ENCODE results near the gene CASS4. TPM values are rescaled to one million over a fixed set of nuclear protein-coding genes. Genes with fewer than 3 reads are reported as not detected.

Gene CASS4
- total RNA-seq, 1 experiment from 2014 or later = 0.17 TPM

GRCh38 chr20:56451056-56451765, 39.2 kb downstream of the CASS4 start:
- Histone ChIP-seq H3K79me2 (ENCODE audit: insufficient read depth, low read length) (no peaks in the 10 kb centered on the region), H3K27ac (ENCODE audit: low read depth, low read length) (no peak overlapping the region), H2AFZ (ENCODE audit: low read depth, low read length, poor library complexity, severe bottlenecking) (no peak overlapping the region), H3K4me2 (ENCODE audit: low read length) (no peak overlapping the region), H3K4me3 (replicated peaks in 1 of 2; ENCODE audit: low read depth in 1 of 2, low read length in 2 of 2) (no peak overlapping the region), H3K9me3 (ENCODE audit: control insufficient read depth in 1 of 2, insufficient read depth in 1 of 2, low read depth in 1 of 2, low read length in 2 of 2) (no peaks in the 10 kb centered on the region), H3K4me1 (ENCODE audit: control insufficient read depth in 1 of 2, insufficient read depth in 2 of 2, low read length in 2 of 2) (no peaks in the 10 kb centered on the region), H3K36me3 (ENCODE audit: control insufficient read depth in 1 of 2, insufficient read depth in 2 of 2, low read length in 2 of 2) (no peaks in the 10 kb centered on the region), H3K27me3 (ENCODE audit: insufficient read depth, low read length) (no peaks in the 10 kb centered on the region), H3K9me2 (ENCODE audit: insufficient read depth) (no peaks in the 10 kb centered on the region), H3K9ac (ENCODE audit: low read length) (no peak overlapping the region), H4K20me1 (ENCODE audit: insufficient read depth) (no peaks in the 10 kb centered on the region)
- intact Hi-C loops (cut with micrococcal nuclease) = no loop called here
- ATAC-seq (no peak), DNase-seq (ENCODE audit: low read depth, low spot score) (no peak)
- no peak for TF ChIP-seq ZBTB33 (IDR thresholded peaks at IDR 0.05; ENCODE audit: extremely low read depth, insufficient replicate concordance, low read length)
- no peak for TF ChIP-seq EGR1 (IDR thresholded peaks at IDR 0.05; ENCODE audit: low read depth)
- TF ChIP-seq ATF3 (IDR thresholded peaks at IDR 0.05) = no peak
- TF ChIP-seq POLR2A (IDR thresholded peaks at IDR 0.05; ENCODE audit: borderline replicate concordance, extremely low read depth, insufficient read depth, insufficient read length) = no peak
- TF ChIP-seq EZH2phosphoT487 (IDR thresholded peaks at IDR 0.05; ENCODE audit: borderline replicate concordance) = no peak
- TF ChIP-seq ZFX (IDR thresholded peaks at IDR 0.05) = no peak
- no peak for TF ChIP-seq JUND (IDR thresholded peaks at IDR 0.05)
- no peak for TF ChIP-seq SIN3A (IDR thresholded peaks at IDR 0.05; ENCODE audit: low read depth)
- no peak for TF ChIP-seq TCF7L2 (IDR thresholded peaks at IDR 0.05; ENCODE audit: borderline replicate concordance, extremely low read depth, insufficient read depth, insufficient read length)
- no peak for TF ChIP-seq SRF (IDR thresholded peaks at IDR 0.05; ENCODE audit: low read depth)
- no peak for TF ChIP-seq ELF1 (IDR thresholded peaks at IDR 0.05; ENCODE audit: borderline replicate concordance, low read depth)
- TF ChIP-seq YY1 (IDR thresholded peaks at IDR 0.05; ENCODE audit: extremely low read depth, insufficient replicate concordance, low read depth, low read length) = no peak
- no peak for TF ChIP-seq CEBPB (IDR thresholded peaks at IDR 0.05; ENCODE audit: low read depth)
- RAD21 ChIA-PET (ENCODE audit: low non-redundant PET in 1 of 2, low total read pairs in 2 of 2, uncharacterized antibody in 2 of 2, unreplicated experiment in 2 of 2) = no interaction called here
- POLR2A ChIA-PET = no interaction called here
- BruUV-seq (replicated peaks) = no TSS peak
- CTCF ChIA-PET = no interaction called here

All from HCT116 (cell line).